ENCODE data around the gene GP1BA. TPM values are rescaled to one million over a fixed set of nuclear protein-coding genes. Genes with fewer than 3 reads are reported as not detected.
"Not testable (repeated sequence)": the region's sequence is repeated elsewhere in the genome, so short reads cannot be mapped to it uniquely, and the experiment has no call there.

GP1BA gene
- total and polyA plus RNA-seq, 4 donors: 0.03 to 2.3 (median 0.18) TPM; not detected in 1

DNA sequence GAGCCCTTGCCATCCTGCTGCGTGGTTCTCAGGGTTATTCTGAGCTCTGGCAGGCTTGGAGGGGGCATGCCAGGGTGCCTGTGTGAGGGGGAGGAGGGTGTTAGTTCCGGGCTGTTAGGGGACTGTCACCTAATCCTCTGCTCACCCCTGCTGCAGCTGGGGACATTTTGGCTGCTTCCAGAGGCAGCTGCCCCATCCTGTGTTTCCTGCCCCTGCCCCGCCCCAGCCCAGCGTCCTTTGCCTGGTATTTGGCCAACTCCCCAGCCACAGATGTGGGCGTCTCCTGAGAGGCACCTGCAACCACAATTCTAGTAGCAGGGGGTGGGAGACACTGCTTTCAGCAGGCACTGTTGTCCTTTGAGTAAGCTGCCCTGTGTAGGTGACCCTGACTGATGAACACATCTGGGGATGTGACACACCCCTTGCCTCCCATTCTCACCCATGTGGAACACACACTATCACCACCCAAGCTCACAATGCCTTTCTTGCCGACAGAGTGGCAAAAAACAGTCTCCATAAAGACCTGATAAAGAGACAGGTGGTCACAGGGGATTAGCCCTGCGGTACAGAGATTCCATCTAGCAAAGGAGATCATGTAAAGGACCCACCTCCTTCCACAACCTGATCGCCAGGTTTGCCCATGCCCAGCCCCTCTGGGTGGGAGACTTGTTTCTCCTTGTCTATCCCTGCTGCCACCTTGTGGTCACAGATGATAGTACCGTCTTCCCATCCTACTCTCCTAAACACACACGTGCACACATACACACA is 28.8 kb upstream of the GP1BA start, which contains the start of gene CHRNE:
CHRNE (minus strand) TSS at position 48 of the 768 bp plus-strand sequence; CDS start at position 13, 35 bp downstream.
- peak within 1 kb of the TSS in 1 of 2 donors; percentile 16 for H3K9ac ChIP-seq (ENCODE audit: low read depth in 1 of 2, low read length in 2 of 2)
- H3K27ac ChIP-seq (ENCODE audit: low read depth in 1 of 2, low read length in 2 of 2): peak within 1 kb of the TSS; percentile 36 to 45
- DNase-seq (ENCODE audit: low spot score): peak; percentile 83
- WGBS: 21% methylated on average over 10 of the region's 10 CpGs
- TF ChIP-seq, protein P1, sequence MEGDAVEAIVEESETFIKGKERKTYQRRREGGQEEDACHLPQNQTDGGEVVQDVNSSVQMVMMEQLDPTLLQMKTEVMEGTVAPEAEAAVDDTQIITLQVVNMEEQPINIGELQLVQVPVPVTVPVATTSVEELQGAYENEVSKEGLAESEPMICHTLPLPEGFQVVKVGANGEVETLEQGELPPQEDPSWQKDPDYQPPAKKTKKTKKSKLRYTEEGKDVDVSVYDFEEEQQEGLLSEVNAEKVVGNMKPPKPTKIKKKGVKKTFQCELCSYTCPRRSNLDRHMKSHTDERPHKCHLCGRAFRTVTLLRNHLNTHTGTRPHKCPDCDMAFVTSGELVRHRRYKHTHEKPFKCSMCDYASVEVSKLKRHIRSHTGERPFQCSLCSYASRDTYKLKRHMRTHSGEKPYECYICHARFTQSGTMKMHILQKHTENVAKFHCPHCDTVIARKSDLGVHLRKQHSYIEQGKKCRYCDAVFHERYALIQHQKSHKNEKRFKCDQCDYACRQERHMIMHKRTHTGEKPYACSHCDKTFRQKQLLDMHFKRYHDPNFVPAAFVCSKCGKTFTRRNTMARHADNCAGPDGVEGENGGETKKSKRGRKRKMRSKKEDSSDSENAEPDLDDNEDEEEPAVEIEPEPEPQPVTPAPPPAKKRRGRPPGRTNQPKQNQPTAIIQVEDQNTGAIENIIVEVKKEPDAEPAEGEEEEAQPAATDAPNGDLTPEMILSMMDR (IDR thresholded peaks at IDR 0.05; ENCODE audit: low read depth, low read length, missing input control): peak; percentile 72
- peak; percentile 66 to 80 for TF ChIP-seq RAD21 (IDR thresholded peaks at IDR 0.05)
- no peak for TF ChIP-seq HNF4A (conservative IDR thresholded peaks at IDR 0.05)
- H3K36me3 ChIP-seq (ENCODE audit: control insufficient read depth in 4 of 4, insufficient read depth in 3 of 4, low read depth in 1 of 4, low read length in 3 of 4): no peaks in the 10 kb centered on the region
- no peak within 1 kb of the TSS for H3K4me3 ChIP-seq (ENCODE audit: low read depth in 1 of 3, low read length in 3 of 3)
- H3K4me1 ChIP-seq (ENCODE audit: control insufficient read depth in 4 of 4, insufficient read depth in 4 of 4, low read length in 3 of 4): peaks cover 7 to 29% (median 19%) of the 10 kb centered on the region in 4 donors
- H3K9me3 ChIP-seq (ENCODE audit: control insufficient read depth in 4 of 4, low read length in 3 of 4): no peaks in the 10 kb centered on the region
- no peaks in the 10 kb centered on the region for H3K27me3 ChIP-seq (ENCODE audit: control insufficient read depth in 4 of 4, insufficient read depth in 4 of 4, low read length in 3 of 4)

DNA sequence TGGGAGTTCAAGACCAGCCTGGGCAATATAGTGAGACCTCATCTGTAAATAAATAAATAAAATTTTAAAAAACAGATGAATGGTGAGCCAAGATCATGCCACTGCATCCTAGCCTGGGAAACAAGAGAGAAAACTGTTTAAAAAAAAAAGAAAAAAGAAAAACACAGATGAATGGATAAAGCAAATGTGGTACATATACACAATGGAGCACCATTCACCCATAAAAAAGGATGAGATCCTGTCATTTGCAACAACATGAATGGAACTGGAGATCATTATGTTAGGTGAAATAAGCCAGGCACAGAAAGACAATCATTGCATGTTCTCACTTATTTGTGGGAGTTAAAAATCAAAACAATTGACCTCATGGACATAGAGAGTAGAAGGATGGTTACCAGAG is 25.4 kb upstream of the GP1BA start:
- not testable (repeated sequence) for H3K9ac ChIP-seq (ENCODE audit: low read depth in 1 of 2, low read length in 2 of 2); H3K27me3 ChIP-seq (ENCODE audit: control insufficient read depth in 4 of 4, insufficient read depth in 4 of 4, low read length in 3 of 4); H3K4me3 ChIP-seq (ENCODE audit: low read depth in 1 of 3, low read length in 3 of 3); DNase-seq (ENCODE audit: low spot score); H3K27ac ChIP-seq (ENCODE audit: low read depth in 1 of 2, low read length in 2 of 2); H3K36me3 ChIP-seq (ENCODE audit: control insufficient read depth in 4 of 4, insufficient read depth in 3 of 4, low read depth in 1 of 4, low read length in 3 of 4); H3K9me3 ChIP-seq (ENCODE audit: control insufficient read depth in 4 of 4, low read length in 3 of 4)
- peaks cover 5 to 26% (median 17%) of the 10 kb centered on the region in 4 donors for H3K4me1 ChIP-seq (ENCODE audit: control insufficient read depth in 4 of 4, insufficient read depth in 4 of 4, low read length in 3 of 4)

DNA sequence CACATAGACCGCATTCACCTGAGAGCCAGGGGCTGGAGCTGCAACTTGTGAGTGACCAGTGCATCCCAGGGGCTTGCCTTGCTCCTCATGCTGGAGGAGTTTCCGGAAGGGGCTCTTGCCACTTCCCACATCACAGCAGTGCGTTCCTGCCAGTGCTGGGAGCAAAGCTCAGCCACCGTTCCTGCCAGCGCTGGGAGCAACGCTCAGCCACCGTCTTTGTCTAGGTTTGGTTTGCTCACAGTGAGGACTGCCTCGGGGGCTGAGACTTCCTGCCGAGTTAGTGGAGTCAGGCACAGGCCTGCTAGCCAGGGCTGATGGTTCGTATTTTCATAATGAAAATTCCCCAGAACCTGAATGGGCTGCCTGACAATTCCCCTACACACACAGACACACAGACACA is 23.8 kb upstream of the GP1BA start:
- Histone ChIP-seq H3K4me3 (ENCODE audit: low read depth in 1 of 3, low read length in 3 of 3) (no peak overlapping the region), H3K27ac (ENCODE audit: low read depth in 1 of 2, low read length in 2 of 2) (peak overlapping the region; percentile 35 to 39), H3K4me1 (ENCODE audit: control insufficient read depth in 4 of 4, insufficient read depth in 4 of 4, low read length in 3 of 4) (peaks cover 5 to 24% (median 16%) of the 10 kb centered on the region in 4 donors), H3K9me3 (ENCODE audit: control insufficient read depth in 4 of 4, low read length in 3 of 4) (no peaks in the 10 kb centered on the region), H3K9ac (ENCODE audit: low read depth in 1 of 2, low read length in 2 of 2) (peak overlapping the region in 1 of 2 donors; percentile 15), H3K36me3 (ENCODE audit: control insufficient read depth in 4 of 4, insufficient read depth in 3 of 4, low read depth in 1 of 4, low read length in 3 of 4) (no peaks in the 10 kb centered on the region), H3K27me3 (ENCODE audit: control insufficient read depth in 4 of 4, insufficient read depth in 4 of 4, low read length in 3 of 4) (no peaks in the 10 kb centered on the region)
- WGBS: 32% methylated on average over 10 of the region's 10 CpGs
- no peak for DNase-seq (ENCODE audit: low spot score)
- TF ChIP-seq RAD21 (IDR thresholded peaks at IDR 0.05) (no peak), RXRA (IDR thresholded peaks at IDR 0.05) (no peak), JUND (IDR thresholded peaks at IDR 0.05) (no peak), TAF1 (conservative IDR thresholded peaks at IDR 0.05) (no peak), GABPA (IDR thresholded peaks at IDR 0.05 in 1 of 2, conservative IDR thresholded peaks at IDR 0.05 in 1 of 2) (peak in 1 of 2 donors; percentile 23), FOXA1 (IDR thresholded peaks at IDR 0.05) (no peak), HNF4G (IDR thresholded peaks at IDR 0.05) (no peak), YY1 (IDR thresholded peaks at IDR 0.05) (no peak), NR2F2 (IDR thresholded peaks at IDR 0.05) (no peak), HNF4A (conservative IDR thresholded peaks at IDR 0.05) (peak; percentile 27 to 68), SP1 (IDR thresholded peaks at IDR 0.05) (peak; percentile 45), FOXA2 (IDR thresholded peaks at IDR 0.05) (no peak), EGR1 (IDR thresholded peaks at IDR 0.05; ENCODE audit: low read depth in 2 of 2) (no peak)
- TF ChIP-seq, protein P1 (IDR thresholded peaks at IDR 0.05; ENCODE audit: low read depth, low read length, missing input control): no peak
- TF ChIP-seq, protein P2, sequence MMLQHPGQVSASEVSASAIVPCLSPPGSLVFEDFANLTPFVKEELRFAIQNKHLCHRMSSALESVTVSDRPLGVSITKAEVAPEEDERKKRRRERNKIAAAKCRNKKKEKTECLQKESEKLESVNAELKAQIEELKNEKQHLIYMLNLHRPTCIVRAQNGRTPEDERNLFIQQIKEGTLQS (IDR thresholded peaks at IDR 0.05): no peak
- TF ChIP-seq, protein P3, sequence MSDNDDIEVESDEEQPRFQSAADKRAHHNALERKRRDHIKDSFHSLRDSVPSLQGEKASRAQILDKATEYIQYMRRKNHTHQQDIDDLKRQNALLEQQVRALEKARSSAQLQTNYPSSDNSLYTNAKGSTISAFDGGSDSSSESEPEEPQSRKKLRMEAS (IDR thresholded peaks at IDR 0.05): no peak
- TF ChIP-seq, protein P4, sequence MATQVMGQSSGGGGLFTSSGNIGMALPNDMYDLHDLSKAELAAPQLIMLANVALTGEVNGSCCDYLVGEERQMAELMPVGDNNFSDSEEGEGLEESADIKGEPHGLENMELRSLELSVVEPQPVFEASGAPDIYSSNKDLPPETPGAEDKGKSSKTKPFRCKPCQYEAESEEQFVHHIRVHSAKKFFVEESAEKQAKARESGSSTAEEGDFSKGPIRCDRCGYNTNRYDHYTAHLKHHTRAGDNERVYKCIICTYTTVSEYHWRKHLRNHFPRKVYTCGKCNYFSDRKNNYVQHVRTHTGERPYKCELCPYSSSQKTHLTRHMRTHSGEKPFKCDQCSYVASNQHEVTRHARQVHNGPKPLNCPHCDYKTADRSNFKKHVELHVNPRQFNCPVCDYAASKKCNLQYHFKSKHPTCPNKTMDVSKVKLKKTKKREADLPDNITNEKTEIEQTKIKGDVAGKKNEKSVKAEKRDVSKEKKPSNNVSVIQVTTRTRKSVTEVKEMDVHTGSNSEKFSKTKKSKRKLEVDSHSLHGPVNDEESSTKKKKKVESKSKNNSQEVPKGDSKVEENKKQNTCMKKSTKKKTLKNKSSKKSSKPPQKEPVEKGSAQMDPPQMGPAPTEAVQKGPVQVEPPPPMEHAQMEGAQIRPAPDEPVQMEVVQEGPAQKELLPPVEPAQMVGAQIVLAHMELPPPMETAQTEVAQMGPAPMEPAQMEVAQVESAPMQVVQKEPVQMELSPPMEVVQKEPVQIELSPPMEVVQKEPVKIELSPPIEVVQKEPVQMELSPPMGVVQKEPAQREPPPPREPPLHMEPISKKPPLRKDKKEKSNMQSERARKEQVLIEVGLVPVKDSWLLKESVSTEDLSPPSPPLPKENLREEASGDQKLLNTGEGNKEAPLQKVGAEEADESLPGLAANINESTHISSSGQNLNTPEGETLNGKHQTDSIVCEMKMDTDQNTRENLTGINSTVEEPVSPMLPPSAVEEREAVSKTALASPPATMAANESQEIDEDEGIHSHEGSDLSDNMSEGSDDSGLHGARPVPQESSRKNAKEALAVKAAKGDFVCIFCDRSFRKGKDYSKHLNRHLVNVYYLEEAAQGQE (IDR thresholded peaks at IDR 0.05): no peak
